Kasumi-1 (cell line): ENCODE results near the gene KREMEN1.

Experiments used
- DNase-seq, 2 experiments: peaks; one replicate each; lab custom pipeline; 2025; lab: John Stamatoyannopoulos, UW

Gene KREMEN1

GRCh38 chr22:29128891-29129807 is 56.3 kb downstream of the KREMEN1 start:
- no peak for DNase-seq

GRCh38 chr22:29129808-29130140 is 56.9 kb downstream of the KREMEN1 start:
- no peak for DNase-seq

GRCh38 chr22:29130476-29130875 is 57.6 kb downstream of the KREMEN1 start:
- DNase-seq, result no peak

GRCh38 chr22:29133603-29134133 is 60.8 kb downstream of the KREMEN1 start:
- no peak for DNase-seq

- no peak for DNase-seq
These were observed 61.6 kb downstream of the KREMEN1 start for GRCh38 chr22:29134448-29134847.

GRCh38 chr22:29136782-29137700 is 64.2 kb downstream of the KREMEN1 start:
- no peak for DNase-seq

GRCh38 chr22:29138556-29139305 is 65.9 kb downstream of the KREMEN1 start:
- DNase-seq, result no peak

- DNase-seq, result no peak
These were observed 67.3 kb downstream of the KREMEN1 start for GRCh38 chr22:29139965-29140782.

GRCh38 chr22:29141078-29141688 is 68.3 kb downstream of the KREMEN1 start:
- DNase-seq, result no peak

- no peak for DNase-seq
These were observed 69.3 kb downstream of the KREMEN1 start for GRCh38 chr22:29142116-29142515.

- no peak for DNase-seq
These were observed 71.3 kb downstream of the KREMEN1 start for GRCh38 chr22:29143941-29144785.

- no peak for DNase-seq
These were observed 71.9 kb downstream of the KREMEN1 start for GRCh38 chr22:29144786-29145160.

- no peak for DNase-seq
These were observed 72.7 kb downstream of the KREMEN1 start for GRCh38 chr22:29145321-29146072.

- no peak for DNase-seq
These were observed 73.3 kb downstream of the KREMEN1 start for GRCh38 chr22:29146091-29146560.

- no peak for DNase-seq
These were observed 73.9 kb downstream of the KREMEN1 start for GRCh38 chr22:29146771-29147170.

- DNase-seq, result no peak
These were observed 74.6 kb downstream of the KREMEN1 start for GRCh38 chr22:29147331-29147899.

GRCh38 chr22:29148036-29148435 is 75.2 kb downstream of the KREMEN1 start:
- DNase-seq, result no peak

GRCh38 chr22:29148826-29149225 is 76.0 kb downstream of the KREMEN1 start:
- no peak for DNase-seq
